ENCODE results near the gene ITGBL1.

DNA sequence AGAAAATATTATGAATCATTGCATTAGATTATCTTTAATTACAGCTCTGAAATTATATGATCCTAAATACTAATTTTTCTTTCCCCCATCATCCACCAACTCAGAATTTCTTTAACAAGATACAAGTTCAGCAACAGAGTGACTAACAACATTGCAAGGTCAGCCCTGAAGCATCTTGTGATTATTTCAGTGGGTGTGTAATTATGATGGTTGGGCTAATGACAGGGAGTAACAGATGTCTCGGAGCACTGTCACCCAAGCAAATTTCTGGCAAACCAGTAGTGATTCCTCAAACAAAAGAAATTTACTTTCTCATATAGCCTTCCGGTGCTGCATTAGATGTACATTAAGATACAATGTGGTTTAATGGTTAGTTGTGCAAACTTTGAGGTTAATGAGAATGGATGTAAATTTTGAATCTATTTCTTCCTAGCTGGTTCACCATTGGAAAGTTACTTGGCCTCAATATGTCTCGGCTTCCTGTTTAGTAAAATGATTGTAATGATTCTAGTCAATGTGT lies 238.9 kb downstream of the ITGBL1 start:
- TF ChIP-seq FOXM1 (IDR thresholded peaks at IDR 0.05; ENCODE audit: borderline replicate concordance) (no peak), SP1 (IDR thresholded peaks at IDR 0.05) (no peak), TARDBP (IDR thresholded peaks at IDR 0.05) (no peak), ELF4 (IDR thresholded peaks at IDR 0.05) (no peak), FOXK2 (IDR thresholded peaks at IDR 0.05) (no peak), CTBP1 (IDR thresholded peaks at IDR 0.05; ENCODE audit: borderline replicate concordance) (no peak), BHLHE40 (IDR thresholded peaks at IDR 0.05; ENCODE audit: borderline replicate concordance) (no peak), NFRKB (IDR thresholded peaks at IDR 0.05) (no peak), ARNT (IDR thresholded peaks at IDR 0.05) (no peak), LEF1 (IDR thresholded peaks at IDR 0.05; ENCODE audit: borderline replicate concordance) (no peak), SUZ12 (IDR thresholded peaks at IDR 0.05) (no peak), HDGF (IDR thresholded peaks at IDR 0.05; ENCODE audit: borderline replicate concordance) (no peak)
- TF ChIP-seq, protein P1, sequence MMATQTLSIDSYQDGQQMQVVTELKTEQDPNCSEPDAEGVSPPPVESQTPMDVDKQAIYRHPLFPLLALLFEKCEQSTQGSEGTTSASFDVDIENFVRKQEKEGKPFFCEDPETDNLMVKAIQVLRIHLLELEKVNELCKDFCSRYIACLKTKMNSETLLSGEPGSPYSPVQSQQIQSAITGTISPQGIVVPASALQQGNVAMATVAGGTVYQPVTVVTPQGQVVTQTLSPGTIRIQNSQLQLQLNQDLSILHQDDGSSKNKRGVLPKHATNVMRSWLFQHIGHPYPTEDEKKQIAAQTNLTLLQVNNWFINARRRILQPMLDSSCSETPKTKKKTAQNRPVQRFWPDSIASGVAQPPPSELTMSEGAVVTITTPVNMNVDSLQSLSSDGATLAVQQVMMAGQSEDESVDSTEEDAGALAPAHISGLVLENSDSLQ (IDR thresholded peaks at IDR 0.05), result no peak
